ENCODE measurements around the gene SETBP1. TPM values are rescaled to one million over a fixed set of nuclear protein-coding genes. Genes with fewer than 3 reads are reported as not detected.

SETBP1 gene
- total and polyA plus RNA-seq, 2 of the 4 experiments (the other 2 are of a cell fraction) = 0.19 to 0.36 TPM

DNA sequence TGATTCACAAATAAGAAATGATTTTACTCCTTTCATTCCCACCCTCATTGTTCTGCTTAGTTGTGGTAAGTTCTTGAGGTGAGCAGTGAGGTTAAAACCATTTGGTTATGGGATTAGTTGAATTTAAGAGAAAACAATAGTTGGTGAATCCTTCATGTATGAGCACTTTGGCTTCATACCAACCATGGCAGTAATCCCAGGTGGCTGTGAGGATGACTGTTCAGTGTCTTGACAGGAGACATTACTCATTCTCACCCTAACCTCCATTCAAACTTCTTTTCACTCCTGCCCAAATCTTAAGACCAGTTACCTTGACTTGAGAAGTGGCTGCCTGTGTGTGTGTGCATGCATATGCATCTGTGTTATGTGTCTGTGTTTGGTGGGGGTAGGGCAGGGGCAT lies 143.1 kb downstream of the SETBP1 start:
- H3K18ac ChIP-seq (ENCODE audit: low read depth, low read length) = no peak overlapping the region
- TF ChIP-seq MXI1 (IDR thresholded peaks at IDR 0.05; ENCODE audit: borderline replicate concordance, low read depth, low read length) (no peak), FOS (IDR thresholded peaks at IDR 0.05; ENCODE audit: low read depth, low read length) (no peak), CTCF (conservative IDR thresholded peaks at IDR 0.05; ENCODE audit: low read depth, low read length) (no peak), RAD21 (IDR thresholded peaks at IDR 0.05; ENCODE audit: low read length) (no peak), NFE2L2 (IDR thresholded peaks at IDR 0.05; ENCODE audit: low read depth, low read length) (no peak), RCOR1 (IDR thresholded peaks at IDR 0.05; ENCODE audit: insufficient replicate concordance, low read length) (no peak), USF2 (IDR thresholded peaks at IDR 0.05; ENCODE audit: low read depth, low read length) (no peak), RFX5 (IDR thresholded peaks at IDR 0.05; ENCODE audit: low read depth, low read length) (no peak), MAZ (IDR thresholded peaks at IDR 0.05; ENCODE audit: borderline replicate concordance, low read depth, low read length) (no peak), BHLHE40 (IDR thresholded peaks at IDR 0.05; ENCODE audit: low read depth, low read length) (no peak)
- dilution Hi-C loops (cut with HindIII; ENCODE audit: low sequenced_read_pairs, unreplicated experiment) (no loop called here), in situ Hi-C loops (cut with MboI; ENCODE audit: low sequenced_read_pairs) (no loop called here), intact Hi-C loops (cut with micrococcal nuclease) (no loop called here)
- H3K27ac ChIP-seq (ENCODE audit: insufficient read depth, low read length) = no peak overlapping the region
- DNase-seq (peak; percentile 29), ATAC-seq (ENCODE audit: low read depth) (no peak)
- ChIA-PET POLR2A (ENCODE audit: unreplicated experiment) (no interaction called here), CTCF (no interaction called here)
- H2BK15ac ChIP-seq (ENCODE audit: low read depth, low read length) = no peak overlapping the region
- no peaks in the 10 kb centered on the region for H3K9me1 ChIP-seq (ENCODE audit: insufficient read depth, low read length)
- no TSS peak for BruUV-seq (replicated peaks)
- no peaks in the 10 kb centered on the region for H3K79me1 ChIP-seq (ENCODE audit: low read depth in 1 of 2, low read length in 2 of 2)
- no peak overlapping the region for H3K23ac ChIP-seq (ENCODE audit: low read depth, low read length)
- no peak overlapping the region for H2BK20ac ChIP-seq (ENCODE audit: low read depth, low read length)
- no peak overlapping the region for H2BK120ac ChIP-seq (ENCODE audit: low read depth, low read length)
- no peak overlapping the region for H3K4me3 ChIP-seq (ENCODE audit: insufficient read depth, low read depth, low read length)
- H2AFZ ChIP-seq (replicated peaks; ENCODE audit: low read length, poor library complexity) = no peak overlapping the region
- no peak overlapping the region for H2BK5ac ChIP-seq (ENCODE audit: low read depth, low read length, poor library complexity, severe bottlenecking)
- H3K4me1 ChIP-seq (ENCODE audit: control insufficient read depth, insufficient read depth, low read length) = peaks cover 2% of the 10 kb centered on the region; the same call in 1 of the 2 replicates
- no peak overlapping the region for H2AK5ac ChIP-seq (ENCODE audit: low read depth, low read length)
- no peak overlapping the region for H3K4ac ChIP-seq (ENCODE audit: low read depth, low read length)
- H4K91ac ChIP-seq (ENCODE audit: insufficient read depth, low read depth, low read length) = no peak overlapping the region
- no peak overlapping the region for H3K9ac ChIP-seq (ENCODE audit: low read depth, low read length)
- peaks cover 1% of the 10 kb centered on the region; the same call in 1 of the 2 replicates for H3K27me3 ChIP-seq (ENCODE audit: control insufficient read depth, insufficient read depth, low read length)
- H3K56ac ChIP-seq (ENCODE audit: extremely low read depth, insufficient read depth, low read length) = no peak overlapping the region
- H3K9me3 ChIP-seq (ENCODE audit: control insufficient read depth, insufficient read depth, low read length) = no peaks in the 10 kb centered on the region
- H3K36me3 ChIP-seq (ENCODE audit: control insufficient read depth, insufficient read depth, low read length) = no peaks in the 10 kb centered on the region
- no peak overlapping the region for H4K8ac ChIP-seq (ENCODE audit: low read depth in 2 of 2, low read length in 2 of 2)
- H3K14ac ChIP-seq (replicated peaks; ENCODE audit: low read depth, low read length) = no peak overlapping the region
- no peak overlapping the region for H4K5ac ChIP-seq (ENCODE audit: low read depth, low read length)
- H3K4me2 ChIP-seq (ENCODE audit: low read depth, low read length) = no peak overlapping the region
- H4K20me1 ChIP-seq (ENCODE audit: insufficient read depth, low read length) = no peaks in the 10 kb centered on the region
- H2AK9ac ChIP-seq (replicated peaks; ENCODE audit: low read depth, low read length, poor library complexity) = no peak overlapping the region

All from IMR-90 (cell line).